ENCODE measurements around the gene CEPT1.
A peak's percentile ranks its signal among the peaks of the same experiment; 100 is the strongest.
"Not testable (repeated sequence)": the region's sequence is repeated elsewhere in the genome, so short reads cannot be mapped to it uniquely, and the experiment has no call there.

Gene CEPT1

GRCh38 chr1:111139956-111140679 is at the start of gene CEPT1, which contains the start of gene DRAM2:
Gene CEPT1 (plus strand): TSS chr1:111140223. CDS start chr1:111147715, 7,492 bp downstream.
Gene DRAM2 (minus strand): TSS chr1:111140093. CDS start chr1:111131554, 8,539 bp downstream.
- no peaks in the 10 kb centered on the region for H3K36me3 ChIP-seq (ENCODE audit: control insufficient read depth, insufficient read depth, low read length)
- H3K27me3 ChIP-seq (ENCODE audit: control insufficient read depth, insufficient read depth, low read length) = no peaks in the 10 kb centered on the region
- peaks cover 16% of the 10 kb centered on the region for H3K4me1 ChIP-seq (ENCODE audit: control insufficient read depth, insufficient read depth, low read length)
- H3K9me3 ChIP-seq (ENCODE audit: control insufficient read depth, low read length) = no peaks in the 10 kb centered on the region
- H3K4me3 ChIP-seq (ENCODE audit: low read length) = peak within 1 kb of the TSS; percentile 48
- H3K9ac ChIP-seq (ENCODE audit: low read length) = peak within 1 kb of the TSS; percentile 91

GRCh38 chr1:111095421-111095820 is 44.6 kb upstream of the CEPT1 start:
- not testable (repeated sequence) for H3K36me3 ChIP-seq (ENCODE audit: control insufficient read depth, insufficient read depth, low read length); H3K4me3 ChIP-seq (ENCODE audit: low read length); H3K4me1 ChIP-seq (ENCODE audit: control insufficient read depth, insufficient read depth, low read length); H3K27me3 ChIP-seq (ENCODE audit: control insufficient read depth, insufficient read depth, low read length); H3K9me3 ChIP-seq (ENCODE audit: control insufficient read depth, low read length); H3K9ac ChIP-seq (ENCODE audit: low read length)

GRCh38 chr1:111097356-111098099 is 42.5 kb upstream of the CEPT1 start:
- no peak overlapping the region for H3K9ac ChIP-seq (ENCODE audit: low read length)
- H3K27me3 ChIP-seq (ENCODE audit: control insufficient read depth, insufficient read depth, low read length) = no peaks in the 10 kb centered on the region
- peaks cover 6% of the 10 kb centered on the region for H3K4me1 ChIP-seq (ENCODE audit: control insufficient read depth, insufficient read depth, low read length)
- no peaks in the 10 kb centered on the region for H3K36me3 ChIP-seq (ENCODE audit: control insufficient read depth, insufficient read depth, low read length)
- no peak overlapping the region for H3K4me3 ChIP-seq (ENCODE audit: low read length)
- no peaks in the 10 kb centered on the region for H3K9me3 ChIP-seq (ENCODE audit: control insufficient read depth, low read length)

GRCh38 chr1:111099289-111099688 is 40.7 kb upstream of the CEPT1 start:
- Histone ChIP-seq H3K36me3 (ENCODE audit: control insufficient read depth, insufficient read depth, low read length) (no peaks in the 10 kb centered on the region), H3K27me3 (ENCODE audit: control insufficient read depth, insufficient read depth, low read length) (no peaks in the 10 kb centered on the region), H3K4me1 (ENCODE audit: control insufficient read depth, insufficient read depth, low read length) (peaks cover 6% of the 10 kb centered on the region), H3K9me3 (ENCODE audit: control insufficient read depth, low read length) (no peaks in the 10 kb centered on the region), H3K4me3 (ENCODE audit: low read length) (no peak overlapping the region), H3K9ac (ENCODE audit: low read length) (no peak overlapping the region)

- Histone ChIP-seq H3K9me3 (ENCODE audit: control insufficient read depth, low read length) (no peaks in the 10 kb centered on the region), H3K4me1 (ENCODE audit: control insufficient read depth, insufficient read depth, low read length) (peaks cover 6% of the 10 kb centered on the region), H3K4me3 (ENCODE audit: low read length) (no peak overlapping the region), H3K36me3 (ENCODE audit: control insufficient read depth, insufficient read depth, low read length) (no peaks in the 10 kb centered on the region), H3K27me3 (ENCODE audit: control insufficient read depth, insufficient read depth, low read length) (no peaks in the 10 kb centered on the region), H3K9ac (ENCODE audit: low read length) (no peak overlapping the region)
Observed at GRCh38 chr1:111101854-111102642, 38.0 kb upstream of the CEPT1 start.

GRCh38 chr1:111104981-111105380 is 35.0 kb upstream of the CEPT1 start:
- Histone ChIP-seq H3K27me3 (ENCODE audit: control insufficient read depth, insufficient read depth, low read length) (no peaks in the 10 kb centered on the region), H3K4me3 (ENCODE audit: low read length) (no peak overlapping the region), H3K9me3 (ENCODE audit: control insufficient read depth, low read length) (no peaks in the 10 kb centered on the region), H3K9ac (ENCODE audit: low read length) (no peak overlapping the region), H3K36me3 (ENCODE audit: control insufficient read depth, insufficient read depth, low read length) (no peaks in the 10 kb centered on the region), H3K4me1 (ENCODE audit: control insufficient read depth, insufficient read depth, low read length) (peaks cover 6% of the 10 kb centered on the region)

GRCh38 chr1:111110197-111110899 is 29.7 kb upstream of the CEPT1 start:
- H3K9ac ChIP-seq (ENCODE audit: low read length) = no peak overlapping the region
- no peaks in the 10 kb centered on the region for H3K36me3 ChIP-seq (ENCODE audit: control insufficient read depth, insufficient read depth, low read length)
- H3K9me3 ChIP-seq (ENCODE audit: control insufficient read depth, low read length) = no peaks in the 10 kb centered on the region
- H3K4me3 ChIP-seq (ENCODE audit: low read length) = no peak overlapping the region
- H3K4me1 ChIP-seq (ENCODE audit: control insufficient read depth, insufficient read depth, low read length) = no peaks in the 10 kb centered on the region
- H3K27me3 ChIP-seq (ENCODE audit: control insufficient read depth, insufficient read depth, low read length) = no peaks in the 10 kb centered on the region

- no peaks in the 10 kb centered on the region for H3K9me3 ChIP-seq (ENCODE audit: control insufficient read depth, low read length)
- no peaks in the 10 kb centered on the region for H3K4me1 ChIP-seq (ENCODE audit: control insufficient read depth, insufficient read depth, low read length)
- H3K4me3 ChIP-seq (ENCODE audit: low read length) = no peak overlapping the region
- H3K27me3 ChIP-seq (ENCODE audit: control insufficient read depth, insufficient read depth, low read length) = no peaks in the 10 kb centered on the region
- H3K9ac ChIP-seq (ENCODE audit: low read length) = no peak overlapping the region
- no peaks in the 10 kb centered on the region for H3K36me3 ChIP-seq (ENCODE audit: control insufficient read depth, insufficient read depth, low read length)
Observed at GRCh38 chr1:111116496-111116895, 23.5 kb upstream of the CEPT1 start.

GRCh38 chr1:111126354-111126753 is 13.7 kb upstream of the CEPT1 start:
- Histone ChIP-seq H3K4me3 (ENCODE audit: low read length) (no peak overlapping the region), H3K27me3 (ENCODE audit: control insufficient read depth, insufficient read depth, low read length) (no peaks in the 10 kb centered on the region), H3K4me1 (ENCODE audit: control insufficient read depth, insufficient read depth, low read length) (no peaks in the 10 kb centered on the region), H3K36me3 (ENCODE audit: control insufficient read depth, insufficient read depth, low read length) (peaks cover 7% of the 10 kb centered on the region), H3K9ac (ENCODE audit: low read length) (no peak overlapping the region), H3K9me3 (ENCODE audit: control insufficient read depth, low read length) (no peaks in the 10 kb centered on the region)

GRCh38 chr1:111127923-111128643 is 11.9 kb upstream of the CEPT1 start:
- Histone ChIP-seq H3K9ac (ENCODE audit: low read length) (no peak overlapping the region), H3K27me3 (ENCODE audit: control insufficient read depth, insufficient read depth, low read length) (no peaks in the 10 kb centered on the region), H3K4me1 (ENCODE audit: control insufficient read depth, insufficient read depth, low read length) (no peaks in the 10 kb centered on the region), H3K9me3 (ENCODE audit: control insufficient read depth, low read length) (no peaks in the 10 kb centered on the region), H3K4me3 (ENCODE audit: low read length) (no peak overlapping the region), H3K36me3 (ENCODE audit: control insufficient read depth, insufficient read depth, low read length) (peaks cover 7% of the 10 kb centered on the region)

GRCh38 chr1:111129376-111129775 is 10.6 kb upstream of the CEPT1 start:
- H3K9me3 ChIP-seq (ENCODE audit: control insufficient read depth, low read length) = no peaks in the 10 kb centered on the region
- no peak overlapping the region for H3K9ac ChIP-seq (ENCODE audit: low read length)
- H3K36me3 ChIP-seq (ENCODE audit: control insufficient read depth, insufficient read depth, low read length) = no peaks in the 10 kb centered on the region
- peaks cover 3% of the 10 kb centered on the region for H3K4me1 ChIP-seq (ENCODE audit: control insufficient read depth, insufficient read depth, low read length)
- no peak overlapping the region for H3K4me3 ChIP-seq (ENCODE audit: low read length)
- no peaks in the 10 kb centered on the region for H3K27me3 ChIP-seq (ENCODE audit: control insufficient read depth, insufficient read depth, low read length)
